ELF-1 (cell line): Measurements from ENCODE around the gene IFI27L1.

Experiments
- DNase-seq: peaks from one replicate; pipeline ENCODE4 v3.0.0-alpha.2; 2016; ENCODE audit warnings: low read depth, low spot score

IFI27L1 gene

GRCh38 chr14:94079891-94080620 lies 1.1 kb upstream of the IFI27L1 start:
- DNase-seq, result no peak

- no peak for DNase-seq
Measured at GRCh38 chr14:94081386-94081820, 293 bp downstream of the IFI27L1 start.

- DNase-seq, result no peak
Measured at GRCh38 chr14:94087891-94088290, 6.8 kb downstream of the IFI27L1 start.

- no peak for DNase-seq
Measured at GRCh38 chr14:94088516-94088915, 7.4 kb downstream of the IFI27L1 start.

- no peak for DNase-seq
Measured at GRCh38 chr14:94089479-94089878, 8.4 kb downstream of the IFI27L1 start.

- no peak for DNase-seq
Measured at GRCh38 chr14:94093418-94093817, 12.3 kb downstream of the IFI27L1 start.

- no peak for DNase-seq
Measured at GRCh38 chr14:94097091-94097490, 16.0 kb downstream of the IFI27L1 start.

GRCh38 chr14:94098326-94098992 lies 17.3 kb downstream of the IFI27L1 start:
- no peak for DNase-seq

- no peak for DNase-seq
Measured at GRCh38 chr14:94099006-94099405, 17.9 kb downstream of the IFI27L1 start.

GRCh38 chr14:94100847-94101246 lies 19.7 kb downstream of the IFI27L1 start:
- no peak for DNase-seq

- no peak for DNase-seq
Measured at GRCh38 chr14:94101748-94102147, 20.6 kb downstream of the IFI27L1 start.

- DNase-seq, result no peak
Measured at GRCh38 chr14:94102768-94103482, 21.8 kb downstream of the IFI27L1 start.

GRCh38 chr14:94103554-94104150 lies 22.5 kb downstream of the IFI27L1 start:
- no peak for DNase-seq

GRCh38 chr14:94104731-94105130 lies 23.6 kb downstream of the IFI27L1 start:
- DNase-seq, result no peak

- no peak for DNase-seq
Measured at GRCh38 chr14:94109915-94110250, 28.8 kb downstream of the IFI27L1 start.

GRCh38 chr14:94110552-94111181 lies 29.6 kb downstream of the IFI27L1 start, which contains the start of gene IFI27:
TSS of gene IFI27 (plus strand) at chr14:94110736.
- DNase-seq, result peak; percentile 30

- DNase-seq, result no peak
Measured at GRCh38 chr14:94111276-94112095, 30.4 kb downstream of the IFI27L1 start.

GRCh38 chr14:94112513-94113063 lies 31.5 kb downstream of the IFI27L1 start:
- no peak for DNase-seq

- DNase-seq, result no peak
Measured at GRCh38 chr14:94113073-94113472, 32.0 kb downstream of the IFI27L1 start.

GRCh38 chr14:94113490-94113889 lies 32.4 kb downstream of the IFI27L1 start:
- no peak for DNase-seq
